Keratinocyte (primary cell): Measurements from ENCODE around the gene MSRB1. TPM values are rescaled to one million over a fixed set of nuclear protein-coding genes. Genes with fewer than 3 reads are reported as not detected.

ENCODE experiments used
- DNase-seq: peaks from one replicate; pipeline ENCODE4 v3.0.0-alpha.2; 2011; ENCODE audit warnings: low read depth, missing footprints, low spot score
- FAIRE-seq: peaks from 2 replicates; lab custom pipeline; 2011; peaks lifted over from hg19 to GRCh38; lab: Jason Lieb, UNC
- H2AFZ ChIP-seq: 2 replicates; pipeline ENCODE4 v1.6.0; 2012; ENCODE audit warnings: low read length, control low read depth, inconsistent platforms; ENCODE audit not compliant: control insufficient read depth
- H3K27ac ChIP-seq: 2 replicates; pipeline ENCODE4 v1.5.1; 2011; ENCODE audit warnings: low read length; ENCODE audit not compliant: control insufficient read depth, insufficient read depth
- H3K27me3 ChIP-seq: 3 replicates; pipeline ENCODE4 v1.6.0; 2011; ENCODE audit warnings: low read length; ENCODE audit not compliant: control insufficient read depth, insufficient read depth; ENCODE audit errors: extremely low read depth
- H3K36me3 ChIP-seq, 2 experiments: 2 replicates in 1 of 2; 3 replicates in 1 of 2; pipeline ENCODE4 v1.5.1; 2011; ENCODE audit warnings: low read length in 2 of 2, mild to moderate bottlenecking in 1 of 2; ENCODE audit not compliant: control insufficient read depth in 2 of 2, insufficient read depth in 2 of 2; ENCODE audit errors: extremely low read depth in 1 of 2
- H3K4me1 ChIP-seq: 3 replicates; pipeline ENCODE4 v1.5.1; 2011; ENCODE audit warnings: low read length; ENCODE audit not compliant: control insufficient read depth, insufficient read depth; ENCODE audit errors: extremely low read depth
- H3K4me2 ChIP-seq: 3 replicates; pipeline ENCODE4 v1.6.0; 2011; ENCODE audit warnings: low read depth, low read length; ENCODE audit not compliant: control insufficient read depth, insufficient read depth; ENCODE audit errors: extremely low read depth
- H3K4me3 ChIP-seq, 3 experiments: fragments of 200-600 bp in 1 of 3; sonication (generic) in 1 of 3; 2 replicates in 2 of 3; 3 replicates in 1 of 3; pipeline ENCODE4 v1.5.1; 2011 to 2016; ENCODE audit warnings: low read length in 3 of 3, mild to moderate bottlenecking in 3 of 3, control low read depth in 2 of 3, inconsistent platforms in 1 of 3, low read depth in 1 of 3, mixed read lengths in 1 of 3, mixed run types in 1 of 3, moderate library complexity in 1 of 3; ENCODE audit not compliant: control insufficient read depth in 2 of 3, insufficient read depth in 2 of 3; ENCODE audit errors: extremely low read depth in 1 of 3
- H3K79me2 ChIP-seq: 2 replicates; pipeline ENCODE4 v1.6.0; 2012; ENCODE audit warnings: low read length; ENCODE audit not compliant: control insufficient read depth, insufficient read depth
- H3K9ac ChIP-seq: 3 replicates; pipeline ENCODE4 v1.6.0; 2011; ENCODE audit warnings: low read length; ENCODE audit not compliant: control insufficient read depth, insufficient read depth; ENCODE audit errors: extremely low read depth
- H3K9me1 ChIP-seq: 3 replicates; pipeline ENCODE4 v1.6.0; 2011; ENCODE audit warnings: low read length; ENCODE audit not compliant: control insufficient read depth, insufficient read depth; ENCODE audit errors: extremely low read depth
- H3K9me3 ChIP-seq: 2 replicates; pipeline ENCODE4 v1.5.1; 2012; ENCODE audit warnings: low read depth, low read length; ENCODE audit not compliant: control insufficient read depth
- H4K20me1 ChIP-seq: 3 replicates; pipeline ENCODE4 v1.6.0; 2011; ENCODE audit warnings: low read length; ENCODE audit not compliant: control insufficient read depth, insufficient read depth; ENCODE audit errors: extremely low read depth
- CTCF ChIP-seq, 3 experiments: IDR thresholded peaks in 1 of 3; conservative IDR thresholded peaks in 1 of 3; optimal IDR thresholded peaks in 1 of 3; 2 replicates in 2 of 3; 3 replicates in 1 of 3; pipeline versions ENCODE3 to v1.5.1; 2011; ENCODE audit warnings: low read length in 3 of 3, mild to moderate bottlenecking in 3 of 3, moderate library complexity in 2 of 3, control low read depth in 1 of 3, inconsistent platforms in 1 of 3; ENCODE audit not compliant: insufficient read depth in 2 of 3; ENCODE audit errors: extremely low read depth in 1 of 3
- EZH2 ChIP-seq: IDR thresholded peaks from one replicate; pipeline ENCODE4 v1.6.1; 2012; ENCODE audit warnings: inconsistent platforms, mild to moderate bottlenecking, low read length, moderate library complexity
- dilution Hi-C: fragments of 300-500 bp; cut with MboI; formaldehyde crosslinking; loops from one replicate; pipeline ENCODE4 v1.7.0; 2020; ENCODE audit warnings: low sequenced_read_pairs; ENCODE audit not compliant: extremely low pct_ligation_motif_present
- polyA plus RNA-seq, 5 experiments: library from polyadenylated mRNA; depleted of rRNA in 3 of 5; stranded (reverse) in 3 of 5; stranded (forward) in 1 of 5; unstranded in 1 of 5; fragments of >200 nt; gene quantifications; 1 replicate in 1 of 5; 2 replicates in 3 of 5; 3 replicates in 1 of 5; pipeline versions ENCODE4 v1.2.1 to v1.2.3, GENCODE V29; 2011 to 2012; ENCODE audit warnings: missing spikeins in 2 of 5, low read depth in 1 of 5, low replicate concordance in 1 of 5

MSRB1 gene
- polyA plus RNA-seq, 1 donor (not counting 4 experiments of a cell fraction or from before 2014, with no cell fraction given): 25.2 TPM

GRCh38 chr16:1979271-1980029 lies 36.5 kb upstream of the MSRB1 start:
- Histone ChIP-seq H3K9me1 (no peaks in the 10 kb centered on the region), H3K36me3 (peaks cover 14 to 22% of the 10 kb centered on the region in 2 experiments), H2AFZ (peak overlapping the region; percentile 8), H3K4me3 (peak overlapping the region; percentile 40 to 52 (median 51)), H3K9me3 (no peaks in the 10 kb centered on the region), H3K4me2 (peak overlapping the region; percentile 61), H3K9ac (peak overlapping the region; percentile 57), H3K79me2 (peaks cover 4% of the 10 kb centered on the region), H3K27ac (peak overlapping the region; percentile 26), H3K27me3 (peaks cover 34% of the 10 kb centered on the region), H3K4me1 (peaks cover 25% of the 10 kb centered on the region), H4K20me1 (no peaks in the 10 kb centered on the region)
- DNase-seq: no peak
- FAIRE-seq: no peak
- dilution Hi-C loops: no loop called here
- TF ChIP-seq EZH2 (no peak), CTCF (optimal IDR thresholded peaks at IDR 0.05 in 1 of 3, IDR thresholded peaks at IDR 0.05 in 1 of 3, conservative IDR thresholded peaks at IDR 0.05 in 1 of 3; ENCODE audit: extremely low read depth in 1 of 3, insufficient read depth in 2 of 3, low read length in 3 of 3) (peak in 1 of 3 experiments; percentile 17)

- Histone ChIP-seq H4K20me1 (no peaks in the 10 kb centered on the region), H2AFZ (no peak overlapping the region), H3K4me3 (peak overlapping the region; percentile 40 to 52 (median 43)), H3K4me2 (peak overlapping the region; percentile 66), H3K9me3 (no peaks in the 10 kb centered on the region), H3K9me1 (no peaks in the 10 kb centered on the region), H3K79me2 (peaks cover 12% of the 10 kb centered on the region), H3K9ac (peak overlapping the region; percentile 57), H3K27ac (peak overlapping the region; percentile 26), H3K4me1 (peaks cover 25% of the 10 kb centered on the region), H3K36me3 (peaks cover 14 to 23% of the 10 kb centered on the region in 2 experiments), H3K27me3 (peaks cover 32% of the 10 kb centered on the region)
- dilution Hi-C loops: no loop called here
- TF ChIP-seq CTCF (optimal IDR thresholded peaks at IDR 0.05 in 1 of 3, IDR thresholded peaks at IDR 0.05 in 1 of 3, conservative IDR thresholded peaks at IDR 0.05 in 1 of 3; ENCODE audit: extremely low read depth in 1 of 3, insufficient read depth in 2 of 3, low read length in 3 of 3): no peak
- TF ChIP-seq EZH2: no peak
- DNase-seq (no peak), FAIRE-seq (no peak)
Measured at GRCh38 chr16:1978476-1979120, 35.6 kb upstream of the MSRB1 start.
